GM20000 (cell line): ENCODE measurements around the gene ATP2A1.

Experiments
- DNase-seq: peaks from one replicate; pipeline ENCODE4 v3.0.0; 2012; ENCODE audit warnings: low spot score
- TF ChIP-seq, protein P1 (sequence below): IDR thresholded peaks from 2 replicates; pipeline ENCODE4 v1.5.1; 2012; ENCODE audit warnings: mild to moderate bottlenecking, control low read depth; ENCODE audit errors: extremely low read depth, missing control alignments

Gene ATP2A1

DNA sequence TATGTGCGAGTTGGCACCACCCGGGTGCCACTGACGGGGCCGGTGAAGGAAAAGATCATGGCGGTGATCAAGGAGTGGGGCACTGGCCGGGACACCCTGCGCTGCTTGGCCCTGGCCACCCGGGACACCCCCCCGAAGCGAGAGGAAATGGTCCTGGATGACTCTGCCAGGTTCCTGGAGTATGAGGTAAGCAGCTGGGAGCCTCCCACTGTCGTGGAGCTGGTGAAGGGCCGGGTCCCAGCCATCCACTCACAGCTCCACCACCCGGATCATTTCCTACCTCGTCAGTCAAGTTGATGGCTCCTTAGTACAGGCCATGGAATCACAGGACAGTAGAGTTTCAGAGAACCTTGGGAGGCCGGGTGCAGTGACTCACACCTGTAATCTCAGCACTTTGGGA lies 20.0 kb downstream of the ATP2A1 start:
- DNase-seq = no peak

DNA sequence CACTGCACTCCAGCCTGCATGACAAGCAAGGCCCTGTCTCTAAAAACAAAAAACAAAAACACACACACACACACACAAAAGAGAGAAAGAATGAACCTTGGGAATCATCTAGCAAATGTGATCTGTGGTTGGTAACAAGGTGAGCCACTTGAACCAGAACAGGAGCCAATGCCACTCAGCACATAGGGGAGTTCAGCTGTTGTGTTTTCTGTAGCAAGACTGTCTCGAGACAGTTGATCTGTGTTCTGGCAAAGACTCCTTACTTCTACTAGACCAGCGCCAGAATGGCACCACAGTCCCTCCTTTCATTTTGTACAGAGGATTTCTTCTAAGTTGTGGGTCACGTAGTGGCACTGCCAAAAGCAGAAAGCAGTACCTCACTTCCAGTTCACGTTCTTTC lies 20.7 kb downstream of the ATP2A1 start:
- TF ChIP-seq, protein P1, sequence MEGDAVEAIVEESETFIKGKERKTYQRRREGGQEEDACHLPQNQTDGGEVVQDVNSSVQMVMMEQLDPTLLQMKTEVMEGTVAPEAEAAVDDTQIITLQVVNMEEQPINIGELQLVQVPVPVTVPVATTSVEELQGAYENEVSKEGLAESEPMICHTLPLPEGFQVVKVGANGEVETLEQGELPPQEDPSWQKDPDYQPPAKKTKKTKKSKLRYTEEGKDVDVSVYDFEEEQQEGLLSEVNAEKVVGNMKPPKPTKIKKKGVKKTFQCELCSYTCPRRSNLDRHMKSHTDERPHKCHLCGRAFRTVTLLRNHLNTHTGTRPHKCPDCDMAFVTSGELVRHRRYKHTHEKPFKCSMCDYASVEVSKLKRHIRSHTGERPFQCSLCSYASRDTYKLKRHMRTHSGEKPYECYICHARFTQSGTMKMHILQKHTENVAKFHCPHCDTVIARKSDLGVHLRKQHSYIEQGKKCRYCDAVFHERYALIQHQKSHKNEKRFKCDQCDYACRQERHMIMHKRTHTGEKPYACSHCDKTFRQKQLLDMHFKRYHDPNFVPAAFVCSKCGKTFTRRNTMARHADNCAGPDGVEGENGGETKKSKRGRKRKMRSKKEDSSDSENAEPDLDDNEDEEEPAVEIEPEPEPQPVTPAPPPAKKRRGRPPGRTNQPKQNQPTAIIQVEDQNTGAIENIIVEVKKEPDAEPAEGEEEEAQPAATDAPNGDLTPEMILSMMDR = no peak
- DNase-seq = no peak

More for the DNA sequence above, 20.0 kb downstream of the ATP2A1 start:
- TF ChIP-seq, protein P1 = no peak

DNA sequence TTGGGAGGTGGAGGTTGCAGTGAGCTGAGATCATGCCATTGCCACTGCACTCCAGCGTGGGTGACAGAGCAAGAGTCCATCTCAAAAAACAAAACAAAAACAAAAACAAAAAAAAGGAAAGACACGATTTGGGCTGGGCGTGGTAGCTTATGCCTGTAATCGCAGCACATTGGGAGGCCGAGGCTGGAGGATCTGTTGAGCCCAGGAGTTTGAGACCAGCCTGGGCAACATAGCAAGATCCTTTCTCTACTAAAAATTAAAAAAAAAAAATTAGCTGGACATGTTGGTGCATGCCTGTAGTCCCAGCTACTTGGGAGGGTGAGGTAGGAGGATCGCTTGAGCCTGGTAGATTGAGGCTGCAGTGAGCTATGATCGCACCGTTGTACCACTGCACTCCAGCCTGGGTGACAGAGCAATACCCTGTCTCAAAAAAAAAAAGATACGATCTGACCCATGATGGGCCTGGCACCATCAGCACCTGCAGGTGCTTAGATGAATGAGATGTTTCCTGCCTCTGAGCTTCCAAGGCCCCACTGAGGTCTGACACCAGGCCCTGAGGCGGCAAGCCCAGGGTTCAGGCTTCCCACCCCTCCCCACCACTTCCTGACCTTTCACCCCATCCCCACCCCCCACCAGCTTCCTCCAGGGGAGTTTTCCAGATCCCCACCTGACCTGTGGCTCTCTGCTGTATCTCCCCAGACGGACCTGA lies 21.7 kb downstream of the ATP2A1 start:
- TF ChIP-seq, protein P1 = no peak
- DNase-seq = no peak

DNA sequence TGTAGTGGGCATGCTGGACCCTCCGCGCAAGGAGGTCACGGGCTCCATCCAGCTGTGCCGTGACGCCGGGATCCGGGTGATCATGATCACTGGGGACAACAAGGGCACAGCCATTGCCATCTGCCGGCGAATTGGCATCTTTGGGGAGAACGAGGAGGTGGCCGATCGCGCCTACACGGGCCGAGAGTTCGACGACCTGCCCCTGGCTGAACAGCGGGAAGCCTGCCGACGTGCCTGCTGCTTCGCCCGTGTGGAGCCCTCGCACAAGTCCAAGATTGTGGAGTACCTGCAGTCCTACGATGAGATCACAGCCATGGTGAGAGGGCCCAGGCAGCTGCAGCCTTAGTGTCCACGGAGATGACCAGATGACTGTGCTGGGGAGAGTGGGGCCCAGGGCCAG lies 22.3 kb downstream of the ATP2A1 start:
- DNase-seq = no peak
- TF ChIP-seq, protein P1 = no peak

DNA sequence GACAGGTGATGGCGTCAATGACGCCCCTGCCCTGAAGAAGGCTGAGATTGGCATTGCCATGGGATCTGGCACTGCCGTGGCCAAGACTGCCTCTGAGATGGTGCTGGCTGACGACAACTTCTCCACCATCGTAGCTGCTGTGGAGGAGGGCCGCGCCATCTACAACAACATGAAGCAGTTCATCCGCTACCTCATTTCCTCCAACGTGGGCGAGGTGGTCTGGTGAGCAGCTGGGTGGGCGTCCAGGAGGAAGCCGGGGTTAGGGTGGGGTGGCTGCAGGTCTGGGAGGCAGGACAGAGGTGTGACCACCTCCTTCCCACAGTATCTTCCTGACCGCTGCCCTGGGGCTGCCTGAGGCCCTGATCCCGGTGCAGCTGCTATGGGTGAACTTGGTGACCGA lies 23.6 kb downstream of the ATP2A1 start:
- no peak for DNase-seq
- TF ChIP-seq, protein P1 = no peak

DNA sequence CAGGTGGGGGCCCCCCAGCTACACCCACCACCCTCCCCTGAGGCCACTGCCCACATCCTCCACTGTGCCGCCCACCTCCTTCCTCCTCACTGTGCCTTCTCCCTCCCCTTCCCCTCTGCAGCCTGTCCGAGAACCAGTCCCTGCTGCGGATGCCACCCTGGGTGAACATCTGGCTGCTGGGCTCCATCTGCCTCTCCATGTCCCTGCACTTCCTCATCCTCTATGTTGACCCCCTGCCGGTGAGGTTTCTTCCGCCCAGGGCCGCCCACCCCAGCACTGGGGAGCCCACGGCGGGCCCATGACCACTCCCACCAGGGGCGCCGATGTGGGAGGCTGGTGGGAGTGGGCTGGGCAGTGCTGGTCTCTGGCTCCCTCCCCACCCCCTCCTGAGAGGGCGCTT lies 24.6 kb downstream of the ATP2A1 start:
- TF ChIP-seq, protein P1 = no peak
- no peak for DNase-seq

DNA sequence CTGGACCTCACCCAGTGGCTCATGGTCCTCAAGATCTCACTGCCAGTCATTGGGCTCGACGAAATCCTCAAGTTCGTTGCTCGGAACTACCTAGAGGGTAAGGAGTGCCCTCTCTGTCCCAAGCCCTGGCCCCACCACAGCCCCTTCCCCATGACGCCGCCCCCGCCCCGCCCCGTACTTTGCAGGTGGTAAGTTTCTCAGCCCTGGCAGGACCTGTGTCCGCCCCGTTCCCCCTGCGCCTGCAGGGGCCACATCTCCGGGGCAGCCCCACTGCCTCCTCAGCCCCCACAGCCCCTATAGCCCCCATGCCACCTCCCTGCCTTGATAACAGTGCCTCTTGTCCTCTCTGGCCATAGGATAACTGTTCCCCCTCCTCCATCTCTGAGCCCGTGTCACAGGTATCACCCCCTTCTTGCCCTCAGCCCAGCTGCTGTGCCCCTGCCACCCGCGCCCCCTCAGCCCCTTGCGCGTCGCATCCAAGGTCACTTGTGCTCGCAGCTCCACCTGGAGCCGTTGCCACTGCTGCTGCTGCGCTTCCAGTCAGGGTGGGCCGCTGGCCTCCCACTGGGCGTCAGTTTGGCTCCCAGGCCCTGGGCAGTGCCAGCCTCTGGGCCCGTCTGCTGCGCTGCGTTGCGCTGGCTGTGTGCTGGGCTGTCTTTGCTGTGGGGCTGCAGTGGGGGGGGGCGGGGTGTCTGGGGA lies 25.2 kb downstream of the ATP2A1 start:
- TF ChIP-seq, protein P1 = no peak
- no peak for DNase-seq
